Vagina (tissue), 2 donors: ENCODE measurements around the gene LMNA.
"Not testable (repeated sequence)": the region's sequence is repeated elsewhere in the genome, so short reads cannot be mapped to it uniquely, and the experiment has no call there.

Source experiments
- POLR2A ChIP-seq, 2 donors: fragments of 450-650 bp; IDR thresholded peaks; one replicate each; pipeline ENCODE4 v1.6.1; 2017; ENCODE audit warnings: antibody characterized with exemption in 2 of 2, mild to moderate bottlenecking in 2 of 2, moderate library complexity in 2 of 2
- TF ChIP-seq, protein P1 (sequence below), 3 experiments: fragments of 450-650 bp in 2 of 3; fragments of 200-600 bp in 1 of 3; sonication (generic) in 1 of 3; IDR thresholded peaks; one replicate each; pipeline ENCODE4 v1.5.1; 2017 to 2019; ENCODE audit warnings: antibody characterized with exemption in 3 of 3, mild to moderate bottlenecking in 2 of 3, moderate library complexity in 2 of 3

DNA sequence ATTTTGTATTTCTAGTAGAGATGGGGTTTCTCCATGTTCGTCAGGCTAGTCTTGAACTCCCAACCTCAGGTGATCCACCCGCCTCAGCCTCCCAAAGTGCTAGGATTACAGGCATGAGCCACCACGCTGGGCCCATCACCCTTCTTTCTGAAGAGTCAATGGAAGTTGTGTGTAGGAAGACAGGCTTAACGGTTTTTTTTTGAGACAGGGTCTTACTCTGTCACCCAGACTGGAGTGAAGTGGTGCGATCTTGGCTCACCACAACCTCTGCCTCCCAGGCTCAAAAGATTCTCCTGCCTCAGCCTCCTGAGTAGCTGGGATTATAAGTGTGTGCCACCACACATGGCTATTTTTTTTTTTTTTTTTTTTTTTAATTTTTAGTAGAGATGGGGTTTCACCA, 2.2 kb downstream of the LMNA start:
- TF ChIP-seq, protein P1, sequence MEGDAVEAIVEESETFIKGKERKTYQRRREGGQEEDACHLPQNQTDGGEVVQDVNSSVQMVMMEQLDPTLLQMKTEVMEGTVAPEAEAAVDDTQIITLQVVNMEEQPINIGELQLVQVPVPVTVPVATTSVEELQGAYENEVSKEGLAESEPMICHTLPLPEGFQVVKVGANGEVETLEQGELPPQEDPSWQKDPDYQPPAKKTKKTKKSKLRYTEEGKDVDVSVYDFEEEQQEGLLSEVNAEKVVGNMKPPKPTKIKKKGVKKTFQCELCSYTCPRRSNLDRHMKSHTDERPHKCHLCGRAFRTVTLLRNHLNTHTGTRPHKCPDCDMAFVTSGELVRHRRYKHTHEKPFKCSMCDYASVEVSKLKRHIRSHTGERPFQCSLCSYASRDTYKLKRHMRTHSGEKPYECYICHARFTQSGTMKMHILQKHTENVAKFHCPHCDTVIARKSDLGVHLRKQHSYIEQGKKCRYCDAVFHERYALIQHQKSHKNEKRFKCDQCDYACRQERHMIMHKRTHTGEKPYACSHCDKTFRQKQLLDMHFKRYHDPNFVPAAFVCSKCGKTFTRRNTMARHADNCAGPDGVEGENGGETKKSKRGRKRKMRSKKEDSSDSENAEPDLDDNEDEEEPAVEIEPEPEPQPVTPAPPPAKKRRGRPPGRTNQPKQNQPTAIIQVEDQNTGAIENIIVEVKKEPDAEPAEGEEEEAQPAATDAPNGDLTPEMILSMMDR (IDR thresholded peaks at IDR 0.05) = not testable (repeated sequence)
- not testable (repeated sequence) for TF ChIP-seq POLR2A (IDR thresholded peaks at IDR 0.05)
